Endothelial cell of hepatic sinusoid (primary cell): ENCODE measurements around the gene GGT6.

Experiments used
- in situ Hi-C: cut with HindIII; loops from 2 replicates; pipeline ENCODE4 v1.10.0; 2017; ENCODE audit warnings: low sequenced_read_pairs

The GGT6 gene

DNA sequence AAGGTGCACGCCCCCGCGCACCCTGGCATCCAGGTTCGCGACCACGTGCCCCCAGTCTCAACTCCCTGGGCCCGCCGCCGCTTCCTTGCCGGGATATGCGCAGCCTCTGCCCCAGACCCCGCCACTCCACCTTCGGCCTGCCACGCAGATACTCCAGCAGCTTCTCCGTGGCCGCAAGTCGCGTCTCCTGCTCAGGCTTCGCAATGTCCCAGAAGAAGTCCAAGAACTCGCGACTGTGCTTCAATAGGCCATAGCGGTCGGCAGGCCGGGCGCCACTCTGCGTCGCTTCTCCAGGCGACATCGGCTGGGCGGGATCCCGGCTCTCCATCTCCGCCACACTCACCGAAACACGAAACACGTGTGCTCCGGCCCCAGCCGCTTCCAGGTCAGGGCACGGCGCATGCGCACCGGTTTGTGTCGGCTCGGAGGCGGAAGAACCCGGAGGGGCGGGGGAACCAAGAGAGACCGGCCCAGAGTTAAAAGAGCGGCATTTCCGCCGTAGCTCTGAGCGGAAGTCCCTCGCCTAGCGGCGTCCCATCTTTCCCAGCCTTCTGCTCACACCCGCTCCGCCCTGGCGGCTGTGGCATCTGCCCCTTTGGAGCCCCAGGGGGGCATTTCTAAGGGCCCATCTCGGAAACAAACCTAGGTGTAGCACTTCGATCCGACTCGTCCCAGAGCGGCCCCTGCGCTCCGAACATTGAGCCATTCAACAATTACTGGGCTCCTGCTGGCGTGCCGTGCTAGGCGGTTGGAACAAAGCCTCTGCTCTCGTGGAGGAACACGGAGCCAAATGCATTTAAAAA lies 5.2 kb downstream of the GGT6 start, which contains the start of gene MYBBP1A:
TSS of gene MYBBP1A (minus strand) at position 388 of the 803 bp plus-strand sequence. CDS start at position 328, 60 bp downstream.
- in situ Hi-C loops, result loop anchor here (5.0 kb wide), 1 partner anchor 103 kb away; no protein-coding TSS in a partner anchor

- in situ Hi-C loops, result no loop called here
These were observed 5.9 kb downstream of the GGT6 start for GRCh38 chr17:4554441-4554996.

DNA sequence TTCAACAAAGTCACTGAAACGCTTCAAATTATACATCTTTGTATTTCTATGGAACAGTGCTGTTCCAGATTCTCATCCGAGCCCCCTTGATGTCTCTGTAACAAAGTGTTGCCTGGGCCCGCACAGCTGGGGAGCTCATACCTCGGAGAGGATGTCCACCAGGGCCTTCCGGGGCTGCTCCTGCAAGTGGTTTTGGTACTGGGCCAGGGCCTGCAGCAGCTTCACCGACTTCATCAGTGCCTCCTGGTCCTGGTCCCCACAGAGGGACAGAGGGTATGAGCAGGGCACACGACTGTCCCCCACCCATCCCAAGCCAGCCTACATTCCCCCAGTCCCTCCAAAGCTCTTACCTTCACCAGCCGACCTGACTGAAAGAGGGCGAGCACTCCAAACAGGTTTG lies 6.7 kb downstream of the GGT6 start:
- in situ Hi-C loops, result no loop called here

- in situ Hi-C loops, result no loop called here
These were observed 8.4 kb downstream of the GGT6 start for GRCh38 chr17:4551796-4552525.

DNA sequence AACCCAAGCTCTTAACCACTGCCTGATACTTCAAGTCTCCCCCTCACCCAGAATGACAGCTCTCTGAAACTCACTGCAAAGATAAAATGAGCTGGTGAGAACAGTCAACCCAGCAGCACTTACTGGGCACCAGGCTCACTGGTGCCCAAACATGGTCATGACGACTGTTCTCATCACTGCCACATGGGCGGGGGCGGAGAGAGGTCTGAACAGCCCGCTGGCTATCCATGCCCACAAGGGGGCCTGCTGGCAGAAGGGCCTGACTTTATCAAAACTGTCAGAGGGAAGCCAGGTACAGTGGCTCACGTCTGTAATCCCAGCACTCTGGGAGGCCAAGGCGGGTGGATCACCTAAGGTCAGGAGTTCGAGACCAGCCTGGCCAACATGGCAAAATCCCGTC lies 9.2 kb downstream of the GGT6 start:
- in situ Hi-C loops, result no loop called here

DNA sequence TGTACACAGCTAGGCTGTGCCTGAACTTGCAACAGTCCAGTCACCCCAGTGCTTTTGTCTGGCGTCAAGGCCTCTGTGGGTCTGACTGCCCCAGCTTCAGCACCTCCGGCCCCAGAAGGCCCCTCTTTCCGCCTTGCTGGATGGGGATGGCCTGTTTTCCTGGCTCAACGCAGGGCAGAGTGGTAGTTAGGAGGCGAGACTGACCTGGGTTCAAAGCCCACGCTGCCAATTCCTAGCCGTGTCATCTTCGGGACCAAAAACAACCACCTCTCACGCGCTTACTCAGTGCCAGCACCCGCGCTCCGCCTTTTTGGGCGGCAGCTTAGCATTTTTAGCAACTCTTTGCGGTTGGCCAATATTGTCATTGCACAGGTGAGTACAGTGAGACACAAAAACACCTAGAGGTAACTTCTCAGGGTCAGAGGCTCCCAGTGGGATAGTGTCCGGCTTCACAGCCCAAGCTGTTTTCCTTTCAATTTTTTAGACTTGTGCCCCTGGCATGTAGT lies 9.8 kb downstream of the GGT6 start:
- in situ Hi-C loops, result no loop called here

DNA sequence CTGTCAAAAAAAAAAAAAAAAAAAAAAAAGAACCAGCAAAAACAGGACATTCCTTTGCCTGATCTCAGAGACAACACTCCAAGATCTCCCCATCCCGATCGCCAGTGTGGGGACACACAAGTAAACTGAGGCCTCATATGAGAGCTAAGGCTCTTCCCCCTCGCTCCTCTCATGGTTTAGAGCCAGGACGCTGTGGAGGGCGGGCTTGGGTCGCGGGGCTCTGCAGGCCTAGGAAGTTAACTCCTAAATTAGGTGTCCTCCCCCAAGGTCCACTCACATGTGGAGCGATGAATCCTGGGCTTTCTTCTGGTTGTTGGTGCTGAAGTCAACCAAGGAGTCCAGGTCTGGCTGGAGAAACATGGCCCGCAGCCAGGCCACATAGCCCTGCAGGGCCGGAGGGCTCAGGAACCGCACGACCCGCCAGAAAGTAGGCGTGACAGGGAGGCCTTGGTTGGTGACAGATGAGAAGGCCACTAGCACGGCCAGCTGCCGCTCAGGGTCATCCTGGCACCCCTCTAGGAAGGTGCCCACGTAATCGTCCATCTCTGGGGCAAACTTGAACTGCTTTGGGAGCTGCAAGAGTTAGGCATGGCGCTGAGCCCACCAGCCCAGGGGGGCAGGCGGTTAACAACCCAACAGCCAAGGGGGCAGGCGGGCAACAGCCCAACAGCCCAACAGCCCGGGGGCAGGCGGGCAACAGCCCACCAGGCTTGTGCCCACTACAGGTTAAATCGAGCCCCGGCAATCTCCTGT lies 10.4 kb downstream of the GGT6 start:
- in situ Hi-C loops, result no loop called here

DNA sequence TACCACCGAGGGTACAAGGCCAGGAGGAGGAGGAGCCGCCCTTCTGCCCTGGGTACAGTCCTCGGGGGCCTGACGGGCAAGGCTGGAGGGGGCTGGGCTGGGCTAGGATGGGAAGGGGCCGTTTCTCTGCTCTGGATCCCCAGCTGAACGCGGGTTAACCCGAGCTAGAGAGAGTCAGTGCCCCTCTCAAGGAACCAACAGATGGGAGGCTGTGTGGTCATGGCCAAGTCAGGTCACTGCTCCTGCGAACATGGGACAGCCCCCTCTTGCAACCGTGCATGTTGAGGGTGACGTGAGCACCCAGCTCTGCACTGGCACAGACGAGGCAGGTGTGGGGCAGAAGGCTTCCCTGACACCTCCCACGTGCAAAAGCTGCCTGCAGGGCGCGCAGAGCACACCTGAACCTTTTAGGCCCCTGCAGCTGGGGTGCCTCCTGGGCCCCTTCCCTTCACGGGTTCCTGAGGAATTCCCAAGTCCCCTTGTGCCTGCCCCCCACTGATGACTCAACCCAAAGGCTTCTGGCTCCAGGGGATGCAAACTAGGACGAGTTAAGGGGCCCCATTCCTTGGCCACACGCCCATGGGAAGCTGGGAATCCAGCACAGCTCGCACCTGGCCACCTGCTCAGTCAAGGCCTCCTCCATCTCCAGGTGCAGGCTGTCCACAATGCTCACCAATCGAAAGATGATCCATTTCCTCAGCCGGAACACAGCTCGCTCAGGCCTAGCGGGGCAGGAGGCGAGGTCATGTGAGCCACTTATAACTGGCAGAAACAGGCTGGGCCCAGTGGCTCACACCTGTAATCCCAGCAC lies 11.5 kb downstream of the GGT6 start:
- in situ Hi-C loops, result no loop called here

GRCh38 chr17:4548061-4548461 lies 12.3 kb downstream of the GGT6 start:
- in situ Hi-C loops, result no loop called here

GRCh38 chr17:4547118-4547906 lies 13.1 kb downstream of the GGT6 start:
- in situ Hi-C loops, result no loop called here

- in situ Hi-C loops, result no loop called here
These were observed 15.0 kb downstream of the GGT6 start for GRCh38 chr17:4545217-4545951.

DNA sequence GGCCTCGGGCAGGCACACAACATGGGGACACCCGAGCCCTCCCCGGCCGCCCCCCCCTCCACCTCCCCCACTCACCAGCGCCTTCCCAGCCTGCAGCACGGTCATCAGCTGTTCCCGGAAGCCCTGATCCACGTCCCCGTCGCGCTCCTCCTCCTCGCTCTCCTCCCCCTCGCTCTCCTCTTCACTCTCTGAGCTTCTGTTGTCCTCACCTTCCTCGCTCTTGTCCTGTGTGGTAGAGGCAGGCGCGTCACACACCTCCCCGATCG lies 15.5 kb downstream of the GGT6 start:
- in situ Hi-C loops, result no loop called here

DNA sequence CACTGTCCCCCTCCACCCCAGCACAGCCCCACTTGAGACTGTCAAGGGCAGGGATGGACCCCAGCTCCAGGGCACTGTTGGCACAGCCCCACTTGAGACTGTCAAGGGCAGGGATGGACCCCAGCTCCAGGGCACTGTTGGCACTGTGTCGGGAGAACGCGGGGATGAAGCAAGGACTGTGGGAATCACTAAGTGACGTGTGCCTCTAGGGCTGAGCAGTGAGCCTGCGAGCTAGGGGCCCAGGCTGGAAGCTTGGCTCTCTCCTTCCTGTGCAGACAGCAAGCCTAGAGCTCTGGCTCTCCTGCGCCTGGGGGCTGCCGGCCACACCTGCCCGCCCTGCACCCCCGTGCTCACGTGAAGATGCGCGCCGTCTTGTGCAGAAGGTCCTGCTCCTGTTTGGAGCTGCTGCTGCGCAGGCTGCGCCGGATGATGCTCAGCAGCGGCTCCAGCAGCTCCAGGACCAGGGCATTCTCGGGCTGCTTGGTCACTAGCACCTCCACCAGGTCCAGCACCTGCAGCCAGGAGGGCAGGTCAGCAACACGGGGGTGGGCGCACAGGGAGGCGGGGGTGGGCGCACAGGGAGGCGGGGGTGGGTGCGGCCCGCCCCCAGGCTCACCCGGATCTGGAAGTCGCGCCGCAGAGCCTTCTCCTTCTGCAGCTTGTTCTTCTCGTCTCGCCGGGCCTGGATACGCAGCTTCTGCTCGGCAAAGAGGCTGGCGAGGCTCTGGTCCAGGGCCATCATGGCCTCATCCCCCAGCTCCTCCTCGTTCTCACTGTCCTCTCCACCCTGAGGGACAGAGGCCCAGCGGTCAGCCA lies 16.0 kb downstream of the GGT6 start:
- in situ Hi-C loops, result no loop called here

DNA sequence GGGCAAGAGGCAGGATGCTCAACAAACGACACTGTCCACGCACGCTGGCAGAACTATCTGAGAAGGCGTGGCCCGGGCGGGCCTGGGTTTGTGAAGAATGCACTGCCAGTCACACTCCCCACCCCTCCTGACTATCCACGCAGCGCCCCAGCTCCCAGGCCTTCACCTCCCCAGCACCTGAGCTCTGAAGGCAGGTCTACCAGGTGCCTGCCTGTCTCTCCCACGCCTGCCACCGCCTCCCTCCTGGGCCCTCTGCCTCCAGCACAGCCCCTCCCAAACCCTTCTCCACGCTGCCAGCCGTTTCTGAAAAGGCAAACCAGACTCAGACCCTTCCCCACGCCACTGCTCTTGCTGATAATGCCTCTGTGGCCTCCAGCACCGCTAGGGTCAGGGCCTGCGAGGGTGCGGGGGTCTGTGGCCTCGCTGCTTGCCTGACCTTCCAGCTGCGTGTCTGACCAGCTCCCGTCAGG lies 16.8 kb downstream of the GGT6 start:
- in situ Hi-C loops, result no loop called here

GRCh38 chr17:4542726-4543191 lies 17.6 kb downstream of the GGT6 start:
- in situ Hi-C loops, result no loop called here

DNA sequence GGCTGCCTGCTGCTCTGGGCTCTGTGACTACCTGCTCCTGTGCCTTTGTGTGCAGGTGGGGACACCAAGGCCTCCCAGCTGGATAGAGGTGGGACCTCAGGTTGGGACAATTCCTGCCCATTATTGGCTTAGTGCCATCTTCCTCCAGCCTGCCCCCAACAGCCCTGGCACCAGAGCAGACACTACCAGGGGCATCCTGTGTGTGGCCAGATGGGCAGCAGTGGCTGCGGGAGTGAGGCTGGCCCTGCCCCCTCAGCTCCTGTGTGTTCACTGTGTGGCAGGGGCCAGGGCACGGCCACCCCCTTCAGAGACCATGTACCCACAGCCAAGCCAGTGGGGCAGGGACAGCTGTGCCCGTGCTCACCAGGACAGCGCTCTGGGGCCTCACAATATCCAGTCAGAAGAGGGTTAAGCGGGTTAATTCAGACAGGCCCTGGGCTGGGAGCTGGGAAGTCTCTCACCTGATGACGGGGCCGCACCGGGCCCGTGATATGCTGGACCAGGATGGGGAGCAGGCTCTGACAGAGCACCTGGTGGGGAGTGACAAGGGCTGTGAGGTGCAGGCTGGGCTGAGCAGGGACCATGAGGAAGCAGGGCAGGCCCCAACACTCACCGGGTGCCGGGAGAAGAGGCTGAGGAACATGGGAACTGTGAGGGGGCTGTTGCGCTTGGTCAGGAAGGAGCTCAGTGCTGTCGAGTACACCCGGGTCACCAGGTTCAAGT lies 18.2 kb downstream of the GGT6 start:
- in situ Hi-C loops, result no loop called here

DNA sequence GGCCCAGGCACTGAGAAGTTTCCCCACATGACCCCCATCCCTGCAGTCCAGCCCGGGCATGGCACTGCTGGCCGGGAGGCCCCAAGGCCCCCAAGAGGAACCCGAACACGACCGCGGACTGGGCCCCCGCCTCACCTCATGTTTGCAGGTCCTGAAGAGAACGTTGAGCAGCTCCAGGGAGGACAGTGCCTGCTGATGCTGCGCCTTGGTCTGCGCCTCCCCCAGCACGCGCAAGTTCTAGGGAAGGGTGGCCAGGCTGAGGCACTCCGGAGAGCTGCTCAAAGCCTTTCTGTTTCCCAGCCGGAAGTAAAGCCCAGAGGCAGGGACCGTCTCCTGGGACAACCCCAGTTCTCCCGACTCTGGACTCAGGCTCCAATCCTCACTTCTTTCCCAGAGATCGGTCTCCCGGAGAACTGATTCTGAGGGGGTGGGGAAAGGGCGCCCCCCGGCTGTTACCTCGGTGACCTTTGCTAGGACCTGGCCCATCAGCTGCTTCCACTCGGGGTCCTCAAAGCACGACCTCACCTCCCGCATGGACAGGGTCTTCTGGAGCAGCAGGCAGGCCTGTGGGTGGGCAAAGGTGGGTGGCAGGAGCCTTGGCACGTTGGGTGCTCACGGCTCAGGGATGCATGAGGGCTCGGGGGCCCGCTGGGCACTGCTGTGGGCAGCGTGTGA lies 18.9 kb downstream of the GGT6 start:
- in situ Hi-C loops, result no loop called here
